Left hindlimb (tissue), 1 donor: ENCODE results near the gene STK4.

Experiments
- DNase-seq: peaks from one replicate; pipeline ENCODE4 v3.0.0-alpha.2; 2018

The STK4 gene

DNA sequence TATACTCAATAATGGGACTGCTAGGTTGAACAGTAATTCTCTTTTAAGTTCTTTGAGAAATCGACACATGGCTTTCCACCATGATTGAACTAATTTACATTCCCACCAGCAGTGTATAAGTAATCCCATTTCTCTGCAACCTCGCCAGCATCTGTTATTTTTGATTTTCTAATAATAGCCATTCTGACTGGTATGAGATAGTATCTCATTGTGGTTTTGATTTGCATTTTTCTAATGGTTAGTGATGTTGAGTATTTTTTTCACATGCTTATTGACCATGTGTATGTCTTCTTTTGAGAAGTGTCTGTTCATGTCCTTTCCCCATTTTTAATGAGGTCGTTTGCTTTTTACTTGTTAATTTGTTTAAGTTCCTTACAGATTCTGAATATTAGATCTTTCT lies 66.5 kb downstream of the STK4 start:
- no peak for DNase-seq

DNA sequence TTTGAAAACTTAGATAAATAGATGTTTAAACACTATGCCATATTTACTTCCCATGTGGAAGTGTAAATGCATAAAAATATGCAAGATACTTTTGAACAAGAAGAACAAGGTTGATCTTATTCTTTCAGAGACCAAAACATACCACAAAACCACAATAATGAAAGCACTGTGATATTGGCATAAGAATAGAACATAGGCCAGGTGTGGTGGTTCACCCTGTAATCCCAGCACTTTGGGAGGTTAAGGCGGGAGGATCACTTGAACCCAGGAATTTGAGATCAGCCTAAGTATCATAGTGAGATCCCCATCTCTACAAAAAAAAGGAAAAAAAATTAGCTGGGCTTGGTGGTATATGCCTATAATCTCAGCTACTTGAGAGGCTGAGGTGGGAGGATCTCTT lies 68.1 kb downstream of the STK4 start:
- DNase-seq = no peak

DNA sequence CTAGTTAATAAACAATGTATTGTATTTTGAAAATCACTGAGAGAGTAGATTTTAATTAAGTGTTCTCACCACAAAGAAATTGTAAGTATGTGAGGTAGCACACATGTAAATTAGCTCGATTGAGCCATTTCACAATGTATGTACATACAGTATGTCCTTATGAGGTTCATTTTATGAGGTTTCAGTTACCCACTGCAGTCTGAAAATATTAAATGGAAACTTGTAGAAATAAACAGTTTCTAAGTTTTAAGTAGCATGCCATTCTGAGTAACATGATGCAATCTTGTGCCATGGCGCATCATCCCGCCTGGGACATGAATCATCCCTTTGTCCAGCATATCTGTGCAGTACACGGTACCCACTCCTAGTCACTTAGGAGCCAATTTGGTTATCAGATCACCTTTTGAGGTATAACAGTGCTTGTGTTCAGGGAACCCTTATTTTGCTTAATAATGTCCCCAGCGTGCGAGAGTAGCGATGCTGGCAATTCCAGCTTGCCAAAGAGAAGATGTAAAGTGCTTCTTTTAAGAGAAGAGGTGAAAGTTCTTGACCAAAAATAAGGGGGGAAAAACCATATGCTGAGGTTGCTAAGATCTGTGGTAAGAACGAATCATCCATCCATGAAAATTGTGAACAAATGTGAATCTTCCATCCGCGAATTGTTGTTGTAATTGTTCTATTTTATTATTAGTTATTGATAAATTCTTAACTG lies 69.9 kb downstream of the STK4 start:
- no peak for DNase-seq

DNA sequence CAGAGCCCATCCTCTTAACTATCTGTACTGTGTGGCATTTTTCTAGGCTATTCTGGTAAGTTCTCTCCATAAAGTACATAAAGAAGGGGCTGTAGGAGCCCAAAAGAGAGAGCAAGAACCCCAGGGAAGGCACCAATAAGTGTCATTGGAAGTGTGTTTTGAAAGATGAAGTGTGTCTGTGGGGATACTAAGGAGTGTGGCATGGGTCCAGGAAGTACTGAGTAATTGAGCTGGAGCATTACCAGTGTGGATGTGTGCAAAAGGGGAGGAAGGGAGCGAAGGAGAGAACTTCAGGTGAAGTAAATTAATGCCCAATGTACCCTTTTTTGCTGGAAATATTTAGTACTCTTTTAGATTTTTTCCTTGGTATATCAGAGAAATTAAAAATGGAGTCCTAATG lies 70.7 kb downstream of the STK4 start:
- DNase-seq = no peak

DNA sequence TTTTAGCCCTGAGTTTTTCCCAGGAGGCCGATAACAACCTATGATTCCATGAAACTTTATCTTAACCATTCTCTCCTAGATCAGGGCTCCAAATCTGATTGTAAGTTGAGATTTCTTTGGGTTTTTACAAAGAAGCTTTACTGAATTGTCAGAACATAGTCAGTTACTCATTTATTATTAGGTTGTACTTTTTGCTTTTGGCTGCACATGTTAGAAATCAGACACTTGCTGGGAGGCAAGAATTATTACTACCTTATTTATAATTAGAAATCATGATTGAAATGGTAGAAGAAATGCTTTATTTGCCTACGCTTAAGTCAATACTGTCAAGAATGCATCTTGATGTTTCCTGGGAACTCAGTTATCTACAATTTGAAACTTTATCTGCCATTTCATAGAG lies 71.3 kb downstream of the STK4 start:
- no peak for DNase-seq

DNA sequence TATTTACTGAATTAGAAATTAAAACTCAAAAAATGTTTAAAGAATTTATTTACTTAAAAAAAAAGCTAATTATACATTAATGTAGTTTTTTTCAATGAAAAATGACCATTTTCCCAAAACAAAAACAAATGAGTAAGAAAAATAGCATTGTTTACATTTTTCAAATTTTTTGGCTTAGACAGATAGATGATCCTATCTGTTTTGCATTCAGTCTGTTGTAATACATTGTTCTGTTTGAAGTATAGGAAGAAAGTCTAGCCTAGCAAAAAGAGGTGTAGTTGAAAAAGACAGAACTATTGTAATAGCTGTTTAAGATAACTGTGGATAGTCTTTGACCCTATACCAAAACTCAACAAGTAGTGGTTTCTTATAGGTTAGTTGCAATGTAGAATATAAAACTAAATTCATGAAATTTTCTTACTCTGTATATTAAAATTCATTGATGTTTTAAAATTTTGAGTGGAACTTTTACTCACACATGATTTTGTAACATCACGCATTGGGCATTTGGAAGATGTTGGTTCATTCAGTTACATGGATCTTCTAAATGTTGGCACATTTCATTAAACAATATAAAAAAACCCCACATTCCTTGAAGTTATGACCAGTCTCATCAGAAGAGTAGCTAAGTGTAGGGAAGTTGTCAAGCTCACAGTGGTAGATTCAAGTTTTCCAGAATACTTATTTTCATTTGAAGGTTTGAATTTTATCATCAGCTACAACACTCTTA lies 72.6 kb downstream of the STK4 start:
- DNase-seq = no peak

DNA sequence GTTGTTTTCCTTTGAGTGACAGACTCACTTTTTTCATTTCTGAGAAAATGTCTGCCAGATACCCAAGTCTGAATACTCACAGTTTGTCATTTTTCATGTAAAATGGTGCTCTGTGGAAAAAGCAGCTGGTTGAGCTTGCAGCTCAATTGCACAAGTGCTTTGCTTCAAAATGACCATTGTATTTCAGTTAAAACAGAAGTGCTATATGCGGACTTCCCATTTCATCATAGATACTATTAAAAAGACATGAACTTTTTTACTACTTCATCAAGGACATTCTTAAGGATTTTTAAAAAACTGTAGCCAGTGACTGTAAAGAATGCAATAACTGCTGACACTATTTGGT lies 73.1 kb downstream of the STK4 start:
- DNase-seq = no peak

DNA sequence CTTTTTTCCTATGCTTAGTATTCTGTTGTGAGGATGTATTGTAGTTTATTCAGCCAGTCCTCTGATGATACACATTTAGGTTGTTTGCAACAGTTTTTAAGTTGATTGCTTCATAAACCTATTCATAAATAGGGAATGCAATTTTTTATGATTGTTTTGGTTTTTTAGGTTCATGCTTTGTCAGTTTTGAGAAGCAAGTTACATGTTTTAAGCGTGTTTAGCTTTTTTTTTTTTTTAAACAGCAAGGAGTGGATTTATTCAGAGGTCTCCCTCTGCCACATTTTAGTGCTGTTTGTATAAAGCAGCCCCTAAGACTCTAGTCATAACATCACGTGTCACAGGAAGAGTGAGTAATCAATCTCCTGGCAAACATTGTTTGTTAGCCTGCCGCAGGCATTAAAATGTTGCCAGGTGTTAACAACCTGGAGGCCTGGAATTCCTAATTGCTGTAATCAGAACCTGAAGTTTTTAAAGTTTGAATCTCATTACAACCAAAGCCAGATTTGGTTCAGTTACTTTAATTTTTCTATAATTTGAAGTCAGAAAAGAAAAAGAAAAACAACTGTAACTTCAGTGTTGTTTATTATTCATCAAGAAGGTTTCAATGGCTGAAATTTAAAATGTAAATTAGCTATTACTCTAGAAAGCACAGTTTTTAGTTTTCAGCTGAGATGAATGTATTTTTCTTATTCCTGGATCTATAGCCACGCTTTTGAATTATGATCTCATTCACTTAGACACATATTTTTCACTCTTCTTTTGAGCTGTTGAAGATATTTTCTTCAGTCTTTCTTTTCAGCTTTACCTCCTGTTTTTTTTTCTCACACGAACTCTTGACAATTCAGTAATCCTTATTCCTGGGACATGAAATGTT lies 75.4 kb downstream of the STK4 start:
- no peak for DNase-seq

DNA sequence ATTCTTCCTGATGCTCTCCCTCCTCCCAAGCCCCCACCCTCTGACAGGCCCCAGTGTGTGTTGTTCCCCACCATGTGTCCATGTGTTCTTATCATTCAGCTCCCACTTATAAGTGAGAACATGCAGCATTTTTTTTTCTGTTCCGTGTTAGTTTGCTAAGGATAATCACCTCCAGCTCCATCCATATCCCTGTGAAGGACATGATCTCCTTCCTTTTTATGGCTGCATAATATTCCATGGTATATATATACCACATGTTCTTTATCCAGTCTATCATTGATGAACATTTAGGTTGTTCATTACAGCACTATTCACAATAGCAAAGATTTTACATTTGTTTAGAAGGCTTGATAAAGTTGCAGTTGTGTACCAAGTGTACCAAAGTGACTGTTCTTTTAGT lies 76.7 kb downstream of the STK4 start:
- DNase-seq = no peak

DNA sequence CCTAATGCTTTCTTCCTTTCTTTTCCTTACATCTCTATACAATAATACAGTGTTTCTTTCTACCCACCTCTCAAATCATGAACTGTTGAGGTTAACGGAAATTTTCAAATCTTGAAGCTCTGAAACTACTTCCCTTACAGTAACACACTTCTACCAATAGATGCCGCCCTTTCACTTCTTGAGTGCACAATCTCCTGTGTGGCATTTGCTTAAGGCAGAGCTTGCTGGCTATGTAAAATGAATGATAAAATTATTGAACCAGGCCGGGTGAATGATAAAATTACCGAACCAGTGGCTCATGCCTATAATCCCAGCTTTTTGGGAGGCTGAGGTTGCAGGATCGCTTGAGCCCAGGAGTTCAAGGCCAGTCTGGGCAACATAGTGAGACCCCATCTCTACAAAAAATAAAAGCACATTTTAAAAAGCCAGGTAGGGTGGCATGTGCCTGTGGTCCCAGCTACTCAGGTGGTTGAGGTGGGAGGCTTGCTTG lies 77.8 kb downstream of the STK4 start:
- DNase-seq = peak; percentile 35

DNA sequence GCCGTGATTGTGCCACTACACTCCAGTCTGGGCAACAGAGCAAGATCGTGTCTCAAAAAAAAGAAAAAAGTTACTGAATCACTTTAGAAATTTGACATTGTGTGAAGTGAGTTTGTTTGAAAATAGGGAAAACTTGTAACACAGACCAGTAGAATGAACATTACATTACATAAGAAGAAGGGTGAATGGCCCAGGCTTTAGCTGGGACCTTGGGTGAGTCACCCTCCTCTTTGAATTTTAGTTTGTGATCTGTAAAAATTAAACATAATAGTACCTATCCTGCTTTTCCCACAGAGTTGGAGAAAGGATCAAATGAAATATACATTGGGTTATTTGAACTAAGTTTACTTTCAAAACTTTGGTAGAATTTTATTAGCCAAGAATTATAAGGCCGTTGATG lies 78.3 kb downstream of the STK4 start:
- DNase-seq = no peak

DNA sequence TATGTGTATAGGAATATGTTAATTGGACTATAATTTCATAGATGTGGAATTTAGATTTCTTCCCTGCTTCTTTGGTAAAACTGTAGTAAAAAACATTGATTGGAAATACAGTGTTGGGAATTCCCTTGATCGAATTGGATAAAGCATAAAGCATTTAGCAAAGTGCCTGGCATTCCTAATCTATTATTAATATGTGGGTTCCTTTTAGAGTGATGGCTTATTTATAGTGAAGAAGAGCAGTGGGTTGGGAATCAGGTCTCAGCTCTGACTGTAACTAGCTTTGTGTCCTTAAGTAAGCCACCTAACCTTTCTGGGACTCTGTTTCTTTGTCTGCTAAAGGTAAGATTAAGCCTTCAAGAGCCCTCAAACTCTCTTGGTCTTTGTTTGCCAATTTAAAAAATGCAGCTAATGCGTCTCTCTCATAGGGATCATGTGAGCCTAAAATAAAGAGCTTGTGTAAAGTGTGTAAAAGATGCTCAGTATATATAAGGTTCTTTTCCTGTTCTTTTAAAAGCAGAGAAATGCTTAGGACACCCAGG lies 81.3 kb downstream of the STK4 start:
- no peak for DNase-seq

DNA sequence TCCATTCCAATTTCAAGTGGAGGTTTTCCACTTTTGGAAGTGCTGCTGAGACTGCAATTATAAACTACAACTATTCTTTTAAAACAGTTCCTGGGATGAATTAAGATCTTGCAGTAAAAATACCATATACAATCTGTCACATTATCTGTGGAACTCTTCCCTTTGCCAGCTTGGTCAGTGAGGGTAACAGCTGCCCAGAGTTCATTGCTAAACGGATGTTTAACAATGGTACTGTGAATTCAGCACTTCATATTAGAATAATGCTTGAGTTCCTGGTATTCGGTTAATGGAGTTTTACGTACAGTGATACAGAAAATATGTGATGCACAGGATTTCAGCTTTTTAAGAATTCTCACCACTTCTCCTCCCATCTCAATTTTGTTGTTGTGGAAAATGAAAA lies 83.1 kb downstream of the STK4 start:
- no peak for DNase-seq

DNA sequence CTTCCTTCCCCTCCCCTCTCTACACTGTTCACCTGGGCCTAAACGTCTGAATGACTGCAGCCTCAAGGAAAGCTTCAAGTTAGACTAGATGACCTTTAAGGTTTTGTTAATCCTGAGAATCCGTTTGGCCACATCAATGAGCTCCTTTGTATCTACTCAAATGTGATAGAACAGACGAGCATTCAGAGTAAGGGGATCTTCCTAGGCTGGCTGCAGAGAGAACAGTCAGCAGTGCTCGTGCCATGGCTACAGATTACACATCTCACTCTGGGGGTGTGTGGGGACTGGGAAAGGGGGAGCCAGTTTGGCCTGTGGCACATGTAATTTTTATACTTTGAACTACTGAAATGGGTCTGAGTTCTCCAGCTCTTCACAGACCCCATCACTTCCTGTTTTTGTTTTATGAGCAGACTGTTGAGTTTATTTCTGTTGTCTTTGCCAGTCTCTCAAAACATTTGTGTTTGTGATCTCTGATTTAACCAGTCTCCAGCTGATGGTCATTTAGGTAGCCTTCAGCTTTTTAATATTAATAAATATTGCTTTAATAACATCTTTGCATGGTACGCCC lies 83.7 kb downstream of the STK4 start:
- no peak for DNase-seq

DNA sequence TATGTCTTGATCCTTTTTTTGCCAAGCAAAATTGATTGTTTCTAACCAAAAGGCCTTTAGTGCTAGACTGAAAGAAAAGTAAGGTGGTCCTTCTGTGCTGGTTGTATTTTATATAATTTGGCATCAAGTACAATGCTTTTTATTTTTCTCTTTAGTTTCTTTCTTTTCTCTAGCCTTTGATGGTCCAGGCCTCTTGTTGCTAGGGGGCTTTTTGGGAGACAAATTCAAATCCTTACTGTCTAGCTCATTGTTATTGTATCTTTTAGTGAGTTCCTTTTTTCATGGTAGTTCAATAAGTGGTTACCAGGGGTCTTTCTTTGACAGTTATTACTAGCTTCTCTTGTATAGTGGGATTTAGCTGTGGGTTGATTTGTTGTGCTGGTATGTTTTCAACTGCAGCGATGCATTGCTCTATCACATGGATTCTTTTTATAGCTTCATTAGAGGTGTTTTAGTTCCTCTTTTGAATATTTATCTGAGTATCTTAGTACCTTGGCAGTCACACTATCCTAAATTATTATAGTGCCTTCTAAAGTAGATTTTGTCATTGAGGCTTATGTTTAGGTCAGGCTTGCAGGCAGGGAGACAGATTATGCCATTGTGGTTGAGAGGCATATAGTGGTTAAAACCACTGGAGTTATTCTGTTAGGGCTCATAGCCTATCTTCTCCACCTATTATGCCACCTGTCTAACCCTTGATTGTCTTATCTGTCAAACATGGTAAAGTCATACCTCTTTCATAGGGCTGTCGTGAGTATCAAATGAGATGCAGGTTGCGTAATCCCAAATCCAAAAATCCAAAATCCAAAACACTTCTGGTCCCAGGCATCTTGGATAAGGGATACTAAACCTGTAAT lies 85.1 kb downstream of the STK4 start:
- DNase-seq = no peak

DNA sequence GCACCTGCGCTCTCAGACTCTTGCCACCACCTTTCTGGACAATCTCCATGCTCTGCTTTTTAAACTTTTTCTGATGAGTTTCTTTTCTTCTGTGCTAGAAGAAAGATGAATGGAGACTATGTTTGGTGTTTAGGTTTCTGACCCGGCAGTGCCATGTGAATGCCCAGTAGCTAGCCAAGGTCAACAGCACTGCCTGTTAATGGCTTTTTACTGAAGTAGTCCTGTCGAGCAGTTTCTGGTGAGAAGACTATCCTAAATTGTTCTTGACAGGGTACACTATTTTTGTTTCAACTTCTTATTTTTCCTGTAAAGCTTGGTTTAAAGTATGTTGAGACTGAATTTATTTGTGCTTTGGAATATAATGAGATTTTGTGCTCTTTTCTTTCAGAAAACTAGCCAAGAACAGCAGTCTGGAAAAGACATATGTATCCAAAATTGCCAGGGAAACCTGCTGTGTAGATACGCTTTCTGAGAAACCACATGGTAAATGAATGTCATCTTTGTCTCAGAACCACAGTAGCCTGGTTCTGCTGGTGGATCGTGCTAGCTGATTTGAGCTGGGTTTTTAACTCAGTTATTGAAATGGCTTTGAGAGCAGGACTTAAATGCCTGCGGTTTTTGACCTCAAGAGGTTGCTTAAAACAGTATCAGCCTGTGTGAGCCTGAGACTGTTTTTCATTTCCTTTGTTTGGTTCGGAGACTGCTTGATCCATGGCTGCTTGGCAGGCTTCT lies 86.6 kb downstream of the STK4 start:
- peak; percentile 64 for DNase-seq

DNA sequence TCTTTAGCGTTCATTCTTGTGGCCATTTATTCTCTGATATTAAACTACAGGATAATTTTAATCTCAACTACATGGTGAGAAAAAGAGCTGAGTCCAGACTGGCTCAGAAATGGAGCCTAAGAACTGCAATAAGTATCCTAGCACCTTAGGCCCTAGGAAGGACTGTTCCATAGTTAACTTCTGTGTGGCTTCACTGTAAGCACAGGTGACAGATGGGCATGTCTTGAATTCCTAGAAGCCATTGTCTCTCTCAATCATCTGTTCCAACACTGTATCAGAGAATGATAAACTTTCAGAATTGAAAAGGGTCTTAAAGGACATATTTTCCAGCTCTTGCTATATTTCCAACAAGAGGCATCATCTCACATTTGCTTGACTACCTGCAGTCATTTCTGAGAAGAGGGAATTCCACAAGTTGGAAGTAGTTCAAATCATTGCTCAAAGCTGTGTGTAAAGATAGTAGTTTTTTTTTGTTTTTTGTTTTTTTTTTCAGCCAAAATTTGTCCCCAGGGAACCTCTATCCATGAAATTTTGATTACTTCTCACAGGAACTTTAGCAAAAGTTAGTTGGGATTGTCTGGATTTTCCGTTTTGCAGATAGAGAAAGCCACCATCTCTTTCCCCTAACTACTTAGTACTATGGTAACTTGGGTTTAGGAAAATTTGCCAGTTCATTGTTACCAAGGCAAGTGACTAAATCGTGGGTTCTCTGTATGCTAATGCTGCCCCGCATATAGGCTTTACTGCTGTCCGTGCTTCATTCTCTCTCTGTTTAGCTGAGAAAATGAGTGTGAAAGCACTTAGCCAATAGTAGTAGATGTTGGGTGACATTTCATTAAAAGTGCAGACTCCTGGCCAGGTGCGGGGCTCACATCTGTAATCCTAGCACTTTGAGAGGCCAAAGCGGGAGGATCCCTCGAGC lies 87.4 kb downstream of the STK4 start:
- DNase-seq = no peak

DNA sequence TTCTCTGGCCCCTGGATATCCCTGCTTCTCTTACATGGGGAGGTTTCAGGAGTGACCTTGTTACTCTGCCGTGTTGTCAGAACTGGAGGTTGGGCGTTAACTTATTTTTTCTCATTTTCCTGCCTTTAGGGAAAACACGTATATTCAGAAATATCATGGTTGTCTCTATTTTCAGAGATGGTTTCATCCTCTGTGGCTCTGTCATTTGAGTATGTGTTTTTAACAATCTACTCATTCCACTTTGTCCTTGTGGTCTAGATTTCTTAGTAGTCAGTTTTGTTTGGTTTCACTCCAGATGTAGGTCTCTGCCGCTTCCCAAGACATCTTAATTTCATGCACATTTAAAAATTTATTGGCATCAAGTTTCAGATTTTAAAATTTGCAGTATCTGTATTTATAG lies 88.7 kb downstream of the STK4 start:
- DNase-seq = no peak

DNA sequence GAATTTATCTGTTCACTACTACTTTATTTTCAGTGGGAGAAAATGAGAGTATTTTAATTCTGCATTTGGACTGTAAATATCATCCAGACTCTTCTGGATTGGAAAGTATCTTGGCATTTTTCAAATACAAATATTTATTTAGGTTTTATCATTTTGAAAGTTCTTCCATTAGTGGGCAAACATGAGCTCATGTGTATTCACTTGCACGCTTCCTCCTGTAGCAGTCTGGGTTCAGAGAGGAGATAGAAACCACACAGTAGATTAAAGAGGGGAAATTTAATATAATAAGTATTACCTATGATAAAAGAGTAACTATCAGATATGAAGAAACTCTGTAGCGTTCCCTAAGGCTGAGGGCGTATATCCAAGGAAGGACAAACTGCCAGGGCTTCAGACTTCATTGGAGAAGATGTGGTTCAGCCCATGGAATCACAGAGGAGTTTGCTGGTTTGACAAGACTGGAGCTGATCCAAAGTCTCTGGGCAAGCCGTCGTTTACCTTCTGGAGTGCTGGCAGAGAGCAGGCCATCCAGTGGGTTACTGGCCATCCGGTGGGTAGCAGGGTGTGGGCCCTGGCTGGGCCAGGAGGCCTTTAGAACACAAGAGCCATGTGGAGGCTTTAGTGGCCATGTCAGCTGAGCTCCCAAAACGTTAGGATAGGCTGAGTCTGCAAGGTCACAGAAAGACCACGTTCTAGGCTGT lies 90.3 kb downstream of the STK4 start:
- peak; percentile 52 for DNase-seq
